Activated CD4-positive, CD25-positive, alpha-beta regulatory T cell treated with anti-CD3 and anti-CD28 coated beads, Interleukin-2, amount 50 U/mL, for 16 hours (primary cell): ENCODE results near the gene BACH1.

Source experiments
- DNase-seq: peaks from one replicate; pipeline ENCODE4 v3.0.0-alpha.2; 2020; ENCODE audit warnings: low read depth, low spot score

BACH1 gene

GRCh38 chr21:29290240-29290639 lies 8.5 kb upstream of the BACH1 start:
- no peak for DNase-seq

- no peak for DNase-seq
Measured at GRCh38 chr21:29293495-29293894, 5.2 kb upstream of the BACH1 start.

- peak; percentile 15 for DNase-seq
Measured at GRCh38 chr21:29295066-29295650, 3.6 kb upstream of the BACH1 start.

GRCh38 chr21:29296446-29296845 lies 2.3 kb upstream of the BACH1 start:
- DNase-seq, result no peak

GRCh38 chr21:29297483-29298347 lies 1.0 kb upstream of the BACH1 start:
- no peak for DNase-seq

- peak; percentile 41 for DNase-seq
Measured at GRCh38 chr21:29299046-29299915, 559 bp downstream of the BACH1 start.

GRCh38 chr21:29299916-29300806 lies 1.4 kb downstream of the BACH1 start:
- DNase-seq, result peak; percentile 42

- DNase-seq, result no peak
Measured at GRCh38 chr21:29300807-29301138, 2.1 kb downstream of the BACH1 start.

GRCh38 chr21:29301691-29302090 lies 3.0 kb downstream of the BACH1 start:
- no peak for DNase-seq

- DNase-seq, result no peak
Measured at GRCh38 chr21:29302359-29302875, 3.7 kb downstream of the BACH1 start.

- DNase-seq, result no peak
Measured at GRCh38 chr21:29303288-29303687, 4.6 kb downstream of the BACH1 start.

- DNase-seq, result no peak
Measured at GRCh38 chr21:29304597-29304996, 5.9 kb downstream of the BACH1 start.

- DNase-seq, result no peak
Measured at GRCh38 chr21:29305068-29305467, 6.3 kb downstream of the BACH1 start.

- no peak for DNase-seq
Measured at GRCh38 chr21:29305561-29305960, 6.8 kb downstream of the BACH1 start.

GRCh38 chr21:29306920-29307319 lies 8.2 kb downstream of the BACH1 start:
- no peak for DNase-seq

- no peak for DNase-seq
Measured at GRCh38 chr21:29307718-29308455, 9.2 kb downstream of the BACH1 start.

- DNase-seq, result no peak
Measured at GRCh38 chr21:29308456-29308783, 9.7 kb downstream of the BACH1 start.

GRCh38 chr21:29309703-29310102 lies 11.0 kb downstream of the BACH1 start:
- no peak for DNase-seq

- DNase-seq, result no peak
Measured at GRCh38 chr21:29311802-29312201, 13.1 kb downstream of the BACH1 start.

GRCh38 chr21:29312981-29313380 lies 14.3 kb downstream of the BACH1 start:
- no peak for DNase-seq
